ENCODE results near the gene SLC41A3. TPM values are rescaled to one million over a fixed set of nuclear protein-coding genes. Genes with fewer than 3 reads are reported as not detected.

Gene SLC41A3
- total and polyA plus RNA-seq, 10 of the 15 experiments (the other 5 are each of a cell fraction or from before 2014, with no cell fraction given), result 8.3 to 29.5 (median 16.7) TPM

DNA sequence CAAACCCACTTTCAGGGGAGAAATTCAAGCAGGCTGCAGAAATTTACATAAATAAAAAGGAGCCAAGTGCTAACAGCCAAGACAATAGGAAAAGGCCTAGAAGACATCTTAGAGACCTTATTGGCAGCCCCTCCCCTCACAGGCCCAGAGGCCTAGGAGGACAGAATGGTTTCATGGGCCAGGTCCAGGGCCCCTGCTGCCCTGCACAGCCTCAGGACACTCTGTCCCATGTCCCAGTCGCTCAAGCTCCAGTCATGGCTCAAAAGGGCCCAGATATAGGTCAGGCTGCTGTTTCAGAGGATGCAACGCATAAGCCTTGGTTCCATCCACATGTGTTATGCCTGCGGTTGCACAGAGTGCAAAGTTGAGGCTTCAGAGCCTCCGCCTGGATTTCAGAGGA lies 55.8 kb downstream of the SLC41A3 start (continued):
- TF ChIP-seq, protein P1, sequence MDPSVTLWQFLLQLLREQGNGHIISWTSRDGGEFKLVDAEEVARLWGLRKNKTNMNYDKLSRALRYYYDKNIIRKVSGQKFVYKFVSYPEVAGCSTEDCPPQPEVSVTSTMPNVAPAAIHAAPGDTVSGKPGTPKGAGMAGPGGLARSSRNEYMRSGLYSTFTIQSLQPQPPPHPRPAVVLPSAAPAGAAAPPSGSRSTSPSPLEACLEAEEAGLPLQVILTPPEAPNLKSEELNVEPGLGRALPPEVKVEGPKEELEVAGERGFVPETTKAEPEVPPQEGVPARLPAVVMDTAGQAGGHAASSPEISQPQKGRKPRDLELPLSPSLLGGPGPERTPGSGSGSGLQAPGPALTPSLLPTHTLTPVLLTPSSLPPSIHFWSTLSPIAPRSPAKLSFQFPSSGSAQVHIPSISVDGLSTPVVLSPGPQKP (IDR thresholded peaks at IDR 0.05; ENCODE audit: low read depth, low read length), result no peak
- TF ChIP-seq FOXM1 (IDR thresholded peaks at IDR 0.05; ENCODE audit: low read depth, low read length), result no peak

DNA sequence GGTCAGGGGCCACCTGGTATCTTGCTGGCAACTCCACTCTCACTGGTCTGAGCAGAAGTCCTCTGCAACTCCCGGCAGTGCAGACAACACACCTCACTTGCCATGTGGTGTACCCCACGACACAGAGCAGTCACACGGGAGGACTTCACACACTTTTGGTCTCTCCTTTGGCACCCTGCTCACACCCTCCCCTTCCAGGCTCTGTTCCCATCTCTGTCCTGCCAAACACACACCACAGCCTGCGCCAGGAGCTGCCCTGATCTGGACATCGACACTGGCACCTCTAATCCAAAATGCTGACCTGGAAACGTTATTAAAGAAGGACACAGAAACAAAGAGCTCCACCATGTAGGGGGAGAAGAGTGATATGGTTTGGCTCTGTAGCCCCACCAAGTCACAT lies 57.2 kb downstream of the SLC41A3 start:
- Histone ChIP-seq H3K4me2 (ENCODE audit: control insufficient read depth, insufficient read depth) (no peak overlapping the region), H3K27ac (ENCODE audit: control insufficient read depth, insufficient read depth) (no peak overlapping the region), H3K4me3 (no peak overlapping the region), H3K36me3 (ENCODE audit: control insufficient read depth in 2 of 2, insufficient read depth in 2 of 2, low read length in 1 of 2) (no peaks in the 10 kb centered on the region), H2AFZ (ENCODE audit: control insufficient read depth, low read depth, low read length) (no peak overlapping the region), H3K4me1 (ENCODE audit: control insufficient read depth, insufficient read depth, low read length) (no peaks in the 10 kb centered on the region), H3K79me2 (ENCODE audit: control insufficient read depth, insufficient read depth, low read length) (no peaks in the 10 kb centered on the region), H3K9ac (ENCODE audit: control insufficient read depth, insufficient read depth, low read length) (no peak overlapping the region), H4K20me1 (ENCODE audit: control insufficient read depth, insufficient read depth) (no peaks in the 10 kb centered on the region; the same call in 1 of the 2 replicates), H3K27me3 (replicated peaks in 1 of 2; ENCODE audit: control insufficient read depth in 2 of 2, insufficient read depth in 2 of 2, low read length in 1 of 2) (no peaks in the 10 kb centered on the region), H3K9me3 (replicated peaks; ENCODE audit: control insufficient read depth, insufficient read depth, low read length) (no peaks in the 10 kb centered on the region; the same call in none of the 3 replicates)
- ChIA-PET SMC1A (ENCODE audit: uncharacterized antibody, unreplicated experiment) (no interaction called here), POLR2A (no interaction called here), RAD21 (ENCODE audit: unreplicated experiment) (no interaction called here), CTCF (no interaction called here)
- no TSS peak for BruUV-seq (replicated peaks)
- no peak for DNase-seq (ENCODE audit: low read depth, low spot score)
- TF ChIP-seq, protein P2, sequence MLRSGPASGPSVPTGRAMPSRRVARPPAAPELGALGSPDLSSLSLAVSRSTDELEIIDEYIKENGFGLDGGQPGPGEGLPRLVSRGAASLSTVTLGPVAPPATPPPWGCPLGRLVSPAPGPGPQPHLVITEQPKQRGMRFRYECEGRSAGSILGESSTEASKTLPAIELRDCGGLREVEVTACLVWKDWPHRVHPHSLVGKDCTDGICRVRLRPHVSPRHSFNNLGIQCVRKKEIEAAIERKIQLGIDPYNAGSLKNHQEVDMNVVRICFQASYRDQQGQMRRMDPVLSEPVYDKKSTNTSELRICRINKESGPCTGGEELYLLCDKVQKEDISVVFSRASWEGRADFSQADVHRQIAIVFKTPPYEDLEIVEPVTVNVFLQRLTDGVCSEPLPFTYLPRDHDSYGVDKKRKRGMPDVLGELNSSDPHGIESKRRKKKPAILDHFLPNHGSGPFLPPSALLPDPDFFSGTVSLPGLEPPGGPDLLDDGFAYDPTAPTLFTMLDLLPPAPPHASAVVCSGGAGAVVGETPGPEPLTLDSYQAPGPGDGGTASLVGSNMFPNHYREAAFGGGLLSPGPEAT (IDR thresholded peaks at IDR 0.05; ENCODE audit: low read depth), result no peak
- TF ChIP-seq, protein P3, sequence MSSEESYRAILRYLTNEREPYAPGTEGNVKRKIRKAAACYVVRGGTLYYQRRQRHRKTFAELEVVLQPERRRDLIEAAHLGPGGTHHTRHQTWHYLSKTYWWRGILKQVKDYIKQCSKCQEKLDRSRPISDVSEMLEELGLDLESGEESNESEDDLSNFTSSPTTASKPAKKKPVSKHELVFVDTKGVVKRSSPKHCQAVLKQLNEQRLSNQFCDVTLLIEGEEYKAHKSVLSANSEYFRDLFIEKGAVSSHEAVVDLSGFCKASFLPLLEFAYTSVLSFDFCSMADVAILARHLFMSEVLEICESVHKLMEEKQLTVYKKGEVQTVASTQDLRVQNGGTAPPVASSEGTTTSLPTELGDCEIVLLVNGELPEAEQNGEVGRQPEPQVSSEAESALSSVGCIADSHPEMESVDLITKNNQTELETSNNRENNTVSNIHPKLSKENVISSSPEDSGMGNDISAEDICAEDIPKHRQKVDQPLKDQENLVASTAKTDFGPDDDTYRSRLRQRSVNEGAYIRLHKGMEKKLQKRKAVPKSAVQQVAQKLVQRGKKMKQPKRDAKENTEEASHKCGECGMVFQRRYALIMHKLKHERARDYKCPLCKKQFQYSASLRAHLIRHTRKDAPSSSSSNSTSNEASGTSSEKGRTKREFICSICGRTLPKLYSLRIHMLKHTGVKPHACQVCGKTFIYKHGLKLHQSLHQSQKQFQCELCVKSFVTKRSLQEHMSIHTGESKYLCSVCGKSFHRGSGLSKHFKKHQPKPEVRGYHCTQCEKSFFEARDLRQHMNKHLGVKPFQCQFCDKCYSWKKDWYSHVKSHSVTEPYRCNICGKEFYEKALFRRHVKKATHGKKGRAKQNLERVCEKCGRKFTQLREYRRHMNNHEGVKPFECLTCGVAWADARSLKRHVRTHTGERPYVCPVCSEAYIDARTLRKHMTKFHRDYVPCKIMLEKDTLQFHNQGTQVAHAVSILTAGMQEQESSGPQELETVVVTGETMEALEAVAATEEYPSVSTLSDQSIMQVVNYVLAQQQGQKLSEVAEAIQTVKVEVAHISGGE (CRISPR knock-in tag; IDR thresholded peaks at IDR 0.05), result no peak
- TF ChIP-seq RB1 (IDR thresholded peaks at IDR 0.05; ENCODE audit: borderline replicate concordance) (no peak), HDAC2 (IDR thresholded peaks at IDR 0.05) (no peak), MEF2B (IDR thresholded peaks at IDR 0.05; ENCODE audit: partially characterized antibody, poor library complexity, severe bottlenecking) (no peak), RUNX3 (IDR thresholded peaks at IDR 0.05; ENCODE audit: low read length) (no peak)
- TF ChIP-seq, protein P4, sequence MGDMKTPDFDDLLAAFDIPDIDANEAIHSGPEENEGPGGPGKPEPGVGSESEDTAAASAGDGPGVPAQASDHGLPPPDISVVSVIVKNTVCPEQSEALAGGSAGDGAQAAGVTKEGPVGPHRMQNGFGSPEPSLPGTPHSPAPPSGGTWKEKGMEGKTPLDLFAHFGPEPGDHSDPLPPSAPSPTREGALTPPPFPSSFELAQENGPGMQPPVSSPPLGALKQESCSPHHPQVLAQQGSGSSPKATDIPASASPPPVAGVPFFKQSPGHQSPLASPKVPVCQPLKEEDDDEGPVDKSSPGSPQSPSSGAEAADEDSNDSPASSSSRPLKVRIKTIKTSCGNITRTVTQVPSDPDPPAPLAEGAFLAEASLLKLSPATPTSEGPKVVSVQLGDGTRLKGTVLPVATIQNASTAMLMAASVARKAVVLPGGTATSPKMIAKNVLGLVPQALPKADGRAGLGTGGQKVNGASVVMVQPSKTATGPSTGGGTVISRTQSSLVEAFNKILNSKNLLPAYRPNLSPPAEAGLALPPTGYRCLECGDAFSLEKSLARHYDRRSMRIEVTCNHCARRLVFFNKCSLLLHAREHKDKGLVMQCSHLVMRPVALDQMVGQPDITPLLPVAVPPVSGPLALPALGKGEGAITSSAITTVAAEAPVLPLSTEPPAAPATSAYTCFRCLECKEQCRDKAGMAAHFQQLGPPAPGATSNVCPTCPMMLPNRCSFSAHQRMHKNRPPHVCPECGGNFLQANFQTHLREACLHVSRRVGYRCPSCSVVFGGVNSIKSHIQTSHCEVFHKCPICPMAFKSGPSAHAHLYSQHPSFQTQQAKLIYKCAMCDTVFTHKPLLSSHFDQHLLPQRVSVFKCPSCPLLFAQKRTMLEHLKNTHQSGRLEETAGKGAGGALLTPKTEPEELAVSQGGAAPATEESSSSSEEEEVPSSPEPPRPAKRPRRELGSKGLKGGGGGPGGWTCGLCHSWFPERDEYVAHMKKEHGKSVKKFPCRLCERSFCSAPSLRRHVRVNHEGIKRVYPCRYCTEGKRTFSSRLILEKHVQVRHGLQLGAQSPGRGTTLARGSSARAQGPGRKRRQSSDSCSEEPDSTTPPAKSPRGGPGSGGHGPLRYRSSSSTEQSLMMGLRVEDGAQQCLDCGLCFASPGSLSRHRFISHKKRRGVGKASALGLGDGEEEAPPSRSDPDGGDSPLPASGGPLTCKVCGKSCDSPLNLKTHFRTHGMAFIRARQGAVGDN (IDR thresholded peaks at IDR 0.05), result no peak
- TF ChIP-seq, protein P5, sequence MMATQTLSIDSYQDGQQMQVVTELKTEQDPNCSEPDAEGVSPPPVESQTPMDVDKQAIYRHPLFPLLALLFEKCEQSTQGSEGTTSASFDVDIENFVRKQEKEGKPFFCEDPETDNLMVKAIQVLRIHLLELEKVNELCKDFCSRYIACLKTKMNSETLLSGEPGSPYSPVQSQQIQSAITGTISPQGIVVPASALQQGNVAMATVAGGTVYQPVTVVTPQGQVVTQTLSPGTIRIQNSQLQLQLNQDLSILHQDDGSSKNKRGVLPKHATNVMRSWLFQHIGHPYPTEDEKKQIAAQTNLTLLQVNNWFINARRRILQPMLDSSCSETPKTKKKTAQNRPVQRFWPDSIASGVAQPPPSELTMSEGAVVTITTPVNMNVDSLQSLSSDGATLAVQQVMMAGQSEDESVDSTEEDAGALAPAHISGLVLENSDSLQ (IDR thresholded peaks at IDR 0.05), result no peak
- ATAC-seq, result no peak
- 74% methylated on average over 6 of the region's 6 CpGs for WGBS (ENCODE audit: insufficient coverage, insufficient replicate concordance, low lambda C conversion rate, missing lambda C conversion rate)
- in situ Hi-C loops (cut with MboI) (no loop called here), intact Hi-C loops (cut with micrococcal nuclease; ENCODE audit: unreplicated experiment) (no loop called here)
- no peak for FAIRE-seq
